HCT116 (cell line): ENCODE measurements around the gene NTRK3. TPM values are rescaled to one million over a fixed set of nuclear protein-coding genes. Genes with fewer than 3 reads are reported as not detected.

Experiments
- ATAC-seq: fragments of 200-7000 bp; cut with Tn5 transposase; 2 replicates; pipeline ENCODE4 v1.9.1; 2020; ENCODE audit warnings: mild to moderate bottlenecking, moderate library complexity
- BruUV-seq: library from RNA; stranded (reverse); fragments of 400-500 nt; replicated peaks from 2 replicates; lab custom pipeline; 2021; lab: Mats Ljungman, UMichigan
- CTCF ChIA-PET: fragments of 300-600 bp; sonication (Branson Sonifier 250); formaldehyde crosslinking; loops from one replicate; lab custom pipeline; 2021; ENCODE audit warnings: antibody characterized with exemption; lab: Charles Lee
- POLR2A ChIA-PET: fragments of 300-600, 350-600 bp; sonication (Branson Sonifier 250); formaldehyde crosslinking; loops from one replicate; lab custom pipeline; 2021; ENCODE audit warnings: antibody characterized with exemption; lab: Charles Lee
- RAD21 ChIA-PET, 2 experiments: fragments of 300-600 bp; sonication (Branson Sonifier 250); formaldehyde crosslinking; loops; one replicate each; lab custom pipeline; 2023; ENCODE audit warnings: low total read pairs in 2 of 2; ENCODE audit not compliant: uncharacterized antibody in 2 of 2, unreplicated experiment in 2 of 2, low non-redundant PET in 1 of 2; lab: Charles Lee
- DNase-seq: peaks from one replicate; pipeline ENCODE4 v3.0.0-alpha.2; 2010; ENCODE audit warnings: low read depth, low spot score
- H2AFZ ChIP-seq: fragments of 200-600 bp; shearing (Covaris generic), sonication (generic); 2 replicates; pipeline ENCODE4 v1.6.1; 2017; ENCODE audit warnings: low read depth, mixed run types, mixed read lengths, antibody characterized with exemption, low read length; ENCODE audit not compliant: poor library complexity, severe bottlenecking
- H3K27ac ChIP-seq: 2 replicates; pipeline ENCODE4 v1.5.1; 2012; ENCODE audit warnings: low read depth, low read length
- H3K27me3 ChIP-seq: fragments of 200-600 bp; sonication (generic); 2 replicates; pipeline ENCODE4 v1.6.1; 2016; ENCODE audit warnings: mixed run types, low read length, mixed read lengths; ENCODE audit not compliant: insufficient read depth
- H3K36me3 ChIP-seq, 2 experiments: fragments of 200-500 bp in 1 of 2; fragments of 200-600 bp in 1 of 2; sonication (Bioruptor generic) in 1 of 2; sonication (generic) in 1 of 2; 2 replicates each; pipeline versions ENCODE4 v1.5.1 to v1.6.1; 2014 to 2016; ENCODE audit warnings: low read length in 2 of 2, inconsistent platforms in 1 of 2, mixed read lengths in 1 of 2, mixed run types in 1 of 2; ENCODE audit not compliant: insufficient read depth in 2 of 2, control insufficient read depth in 1 of 2
- H3K4me1 ChIP-seq, 2 experiments: fragments of 200-600 bp in 1 of 2; sonication (generic) in 1 of 2; 2 replicates each; pipeline versions ENCODE4 v1.5.1 to v1.6.1; 2012 to 2017; ENCODE audit warnings: low read length in 2 of 2, inconsistent platforms in 1 of 2, mild to moderate bottlenecking in 1 of 2, mixed read lengths in 1 of 2, mixed run types in 1 of 2, moderate library complexity in 1 of 2; ENCODE audit not compliant: insufficient read depth in 2 of 2, control insufficient read depth in 1 of 2
- H3K4me2 ChIP-seq: fragments of 200-600 bp; sonication (generic); 2 replicates; pipeline ENCODE4 v1.6.1; 2017; ENCODE audit warnings: mixed run types, low read length, mixed read lengths
- H3K4me3 ChIP-seq, 2 experiments: fragments of 200-600 bp in 1 of 2; sonication (generic) in 1 of 2; replicated peaks in 1 of 2; 2 replicates each; pipeline ENCODE4 v1.5.1; 2011 to 2016; ENCODE audit warnings: low read length in 2 of 2, control low read depth in 1 of 2, low read depth in 1 of 2, mild to moderate bottlenecking in 1 of 2, mixed read lengths in 1 of 2, mixed run types in 1 of 2
- H3K79me2 ChIP-seq: fragments of 200-600 bp; sonication (generic); 2 replicates; pipeline ENCODE4 v1.6.1; 2017; ENCODE audit warnings: mild to moderate bottlenecking, mixed run types, low read length, moderate library complexity, mixed read lengths; ENCODE audit not compliant: insufficient read depth
- H3K9ac ChIP-seq: fragments of 200-600 bp; sonication (generic); 2 replicates; pipeline ENCODE4 v1.6.1; 2016; ENCODE audit warnings: low read length, mixed read lengths
- H3K9me2 ChIP-seq: fragments of 200-600 bp; sonication (generic), shearing (Covaris generic); 2 replicates; pipeline ENCODE4 v1.6.1; 2017; ENCODE audit warnings: mixed run types, mild to moderate bottlenecking, moderate library complexity; ENCODE audit not compliant: insufficient read depth
- H3K9me3 ChIP-seq, 2 experiments: fragments of 200-500 bp in 1 of 2; fragments of 200-600 bp in 1 of 2; sonication (Bioruptor generic) in 1 of 2; sonication (generic) in 1 of 2; 2 replicates each; pipeline ENCODE4 v1.6.1; 2014 to 2017; ENCODE audit warnings: low read length in 2 of 2, mixed read lengths in 2 of 2, inconsistent platforms in 1 of 2, low read depth in 1 of 2, mild to moderate bottlenecking in 1 of 2, mixed run types in 1 of 2, moderate library complexity in 1 of 2; ENCODE audit not compliant: control insufficient read depth in 1 of 2, insufficient read depth in 1 of 2
- H4K20me1 ChIP-seq: fragments of 200-600 bp; sonication (generic), shearing (Covaris generic); 2 replicates; pipeline ENCODE4 v1.6.1; 2017; ENCODE audit warnings: mixed run types, mild to moderate bottlenecking, moderate library complexity; ENCODE audit not compliant: insufficient read depth
- CEBPB ChIP-seq: IDR thresholded peaks from 2 replicates; pipeline ENCODE4 v1.6.1; 2012; ENCODE audit warnings: low read depth
- ELF1 ChIP-seq: IDR thresholded peaks from 2 replicates; pipeline ENCODE4 v1.6.1; 2012; ENCODE audit warnings: low read depth, borderline replicate concordance
- EZH2 ChIP-seq: fragments of 200-600 bp; sonication (generic); IDR thresholded peaks from 2 replicates; pipeline ENCODE4 v1.6.1; 2017; ENCODE audit warnings: antibody characterized with exemption, mixed run types
- FOSL1 ChIP-seq: IDR thresholded peaks from 2 replicates; pipeline ENCODE4 v1.6.1; 2012; ENCODE audit warnings: low read depth
- JUND ChIP-seq: IDR thresholded peaks from 2 replicates; pipeline ENCODE4 v1.6.1; 2012
- POLR2A ChIP-seq: IDR thresholded peaks from 2 replicates; pipeline ENCODE4 v1.7.0; 2011; ENCODE audit warnings: borderline replicate concordance; ENCODE audit not compliant: insufficient read depth, insufficient read length; ENCODE audit errors: extremely low read depth
- POLR2AphosphoS5 ChIP-seq: IDR thresholded peaks from 2 replicates; pipeline ENCODE4 v1.6.1; 2011; ENCODE audit warnings: mild to moderate bottlenecking, low read depth, low read length, moderate library complexity
- SP1 ChIP-seq: IDR thresholded peaks from 2 replicates; pipeline ENCODE4 v1.6.1; 2012; ENCODE audit warnings: low read depth
- TCF7L2 ChIP-seq: IDR thresholded peaks from 2 replicates; pipeline ENCODE4 v1.7.0; 2011; ENCODE audit warnings: borderline replicate concordance, inconsistent platforms; ENCODE audit not compliant: insufficient read depth, insufficient read length; ENCODE audit errors: extremely low read depth
- ZFX ChIP-seq: fragments of 450-650 bp; IDR thresholded peaks from 2 replicates; pipeline ENCODE4 v1.6.1; 2017
- intact Hi-C: fragments of 100-400 bp; cut with micrococcal nuclease; formaldehyde crosslinking; loops from 2 replicates; pipeline ENCODE4 v1.10.0; 2022
- total RNA-seq: library from RNA; stranded (reverse); gene quantifications from one replicate; pipeline ENCODE4 v1.2.1, GENCODE V29; 2021; ENCODE audit not compliant: unreplicated experiment
- TF ChIP-seq, protein P1 (sequence below): IDR thresholded peaks from 2 replicates; pipeline ENCODE4 v1.6.1; 2011; ENCODE audit warnings: mild to moderate bottlenecking, low read length, moderate library complexity; ENCODE audit not compliant: insufficient replicate concordance; ENCODE audit errors: extremely low read depth
- TF ChIP-seq, protein P2 (sequence below), 3 experiments: fragments of 200-600 bp in 1 of 3; sonication (generic) in 1 of 3; IDR thresholded peaks in 2 of 3; conservative IDR thresholded peaks in 1 of 3; 2 replicates each; pipeline ENCODE4 v1.5.1; 2012 to 2017; ENCODE audit warnings: low read depth in 2 of 3, low read length in 2 of 3, antibody characterized with exemption in 1 of 3, borderline replicate concordance in 1 of 3, control low read depth in 1 of 3, mild to moderate bottlenecking in 1 of 3, mixed read lengths in 1 of 3, mixed run types in 1 of 3, moderate library complexity in 1 of 3; ENCODE audit not compliant: insufficient read depth in 1 of 3
- TF ChIP-seq, protein P3 (sequence below): IDR thresholded peaks from 2 replicates; pipeline ENCODE4 v1.6.1; 2012; ENCODE audit warnings: low read depth

The NTRK3 gene
- total RNA-seq, 1 experiment from 2014 or later: not detected

DNA sequence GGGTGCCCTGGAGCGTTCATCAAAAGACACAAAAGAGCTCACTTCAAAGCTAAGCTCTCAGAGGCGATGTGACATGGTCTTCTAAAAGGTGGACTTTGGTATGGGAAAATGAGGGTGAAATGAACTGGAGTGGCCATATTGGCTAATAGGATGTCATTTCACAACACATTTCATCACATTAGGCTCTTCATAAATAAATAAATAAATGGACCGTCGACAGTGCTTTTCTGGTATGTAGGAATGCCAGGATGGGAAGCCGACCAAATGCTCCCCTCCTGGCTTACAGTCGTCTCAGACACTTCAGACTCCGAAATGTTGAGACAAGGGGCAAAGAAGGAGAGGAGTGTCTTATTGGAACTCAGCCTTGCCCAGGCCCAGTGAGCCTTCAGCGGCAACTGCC is 383.0 kb downstream of the NTRK3 start (continued):
- TF ChIP-seq, protein P1, sequence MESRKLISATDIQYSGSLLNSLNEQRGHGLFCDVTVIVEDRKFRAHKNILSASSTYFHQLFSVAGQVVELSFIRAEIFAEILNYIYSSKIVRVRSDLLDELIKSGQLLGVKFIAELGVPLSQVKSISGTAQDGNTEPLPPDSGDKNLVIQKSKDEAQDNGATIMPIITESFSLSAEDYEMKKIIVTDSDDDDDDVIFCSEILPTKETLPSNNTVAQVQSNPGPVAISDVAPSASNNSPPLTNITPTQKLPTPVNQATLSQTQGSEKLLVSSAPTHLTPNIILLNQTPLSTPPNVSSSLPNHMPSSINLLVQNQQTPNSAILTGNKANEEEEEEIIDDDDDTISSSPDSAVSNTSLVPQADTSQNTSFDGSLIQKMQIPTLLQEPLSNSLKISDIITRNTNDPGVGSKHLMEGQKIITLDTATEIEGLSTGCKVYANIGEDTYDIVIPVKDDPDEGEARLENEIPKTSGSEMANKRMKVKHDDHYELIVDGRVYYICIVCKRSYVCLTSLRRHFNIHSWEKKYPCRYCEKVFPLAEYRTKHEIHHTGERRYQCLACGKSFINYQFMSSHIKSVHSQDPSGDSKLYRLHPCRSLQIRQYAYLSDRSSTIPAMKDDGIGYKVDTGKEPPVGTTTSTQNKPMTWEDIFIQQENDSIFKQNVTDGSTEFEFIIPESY: no peak
- TF ChIP-seq ELF1: no peak
- TF ChIP-seq, all 23 proteins: peak for 0

DNA sequence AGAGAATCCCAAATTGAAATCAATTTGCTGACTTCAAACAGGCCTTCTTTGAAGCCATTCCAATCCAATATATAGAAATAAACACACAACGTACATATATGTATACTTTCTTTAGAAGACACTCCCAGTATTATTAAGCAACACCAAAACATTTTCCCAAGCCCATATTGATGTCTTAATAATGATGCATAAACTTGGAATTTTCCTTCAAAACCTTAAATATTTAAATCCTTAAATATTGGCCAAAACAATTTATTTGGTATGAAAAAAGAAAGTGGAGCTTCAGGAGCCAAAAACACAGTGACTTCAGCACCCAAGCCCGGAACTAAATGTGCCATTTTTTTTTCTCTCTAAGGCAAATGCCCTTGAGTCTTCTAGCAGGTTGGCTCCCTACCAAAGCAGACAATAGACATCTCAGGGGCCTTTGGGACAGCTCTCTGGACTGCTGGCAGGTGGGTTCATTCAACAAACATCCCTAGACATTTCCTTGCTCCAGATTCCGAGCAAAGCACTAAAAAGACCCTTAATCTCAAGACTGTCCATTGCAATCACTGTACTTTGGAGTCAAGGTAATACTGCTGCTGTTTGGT is 384.7 kb downstream of the NTRK3 start:
- Histone ChIP-seq H3K36me3 (no peaks in the 10 kb centered on the region), H4K20me1 (no peaks in the 10 kb centered on the region), H3K4me1 (no peaks in the 10 kb centered on the region), H2AFZ (no peak overlapping the region), H3K27ac (no peak overlapping the region), H3K27me3 (no peaks in the 10 kb centered on the region), H3K4me3 (no peak overlapping the region), H3K9me2 (no peaks in the 10 kb centered on the region), H3K9ac (no peak overlapping the region), H3K79me2 (no peaks in the 10 kb centered on the region), H3K9me3 (peaks cover 7 to 9% of the 10 kb centered on the region in 2 experiments; a peak in 2 of 4 replicates), H3K4me2 (no peak overlapping the region)
- ChIA-PET CTCF (no interaction called here), RAD21 (no interaction called here), POLR2A (no interaction called here)
- TF ChIP-seq JUND (no peak), TCF7L2 (no peak), EZH2 (no peak), POLR2AphosphoS5 (no peak), ELF1 (no peak), ZFX (no peak), SP1 (no peak), FOSL1 (no peak), POLR2A (no peak), CEBPB (no peak)
- TF ChIP-seq, protein P2, sequence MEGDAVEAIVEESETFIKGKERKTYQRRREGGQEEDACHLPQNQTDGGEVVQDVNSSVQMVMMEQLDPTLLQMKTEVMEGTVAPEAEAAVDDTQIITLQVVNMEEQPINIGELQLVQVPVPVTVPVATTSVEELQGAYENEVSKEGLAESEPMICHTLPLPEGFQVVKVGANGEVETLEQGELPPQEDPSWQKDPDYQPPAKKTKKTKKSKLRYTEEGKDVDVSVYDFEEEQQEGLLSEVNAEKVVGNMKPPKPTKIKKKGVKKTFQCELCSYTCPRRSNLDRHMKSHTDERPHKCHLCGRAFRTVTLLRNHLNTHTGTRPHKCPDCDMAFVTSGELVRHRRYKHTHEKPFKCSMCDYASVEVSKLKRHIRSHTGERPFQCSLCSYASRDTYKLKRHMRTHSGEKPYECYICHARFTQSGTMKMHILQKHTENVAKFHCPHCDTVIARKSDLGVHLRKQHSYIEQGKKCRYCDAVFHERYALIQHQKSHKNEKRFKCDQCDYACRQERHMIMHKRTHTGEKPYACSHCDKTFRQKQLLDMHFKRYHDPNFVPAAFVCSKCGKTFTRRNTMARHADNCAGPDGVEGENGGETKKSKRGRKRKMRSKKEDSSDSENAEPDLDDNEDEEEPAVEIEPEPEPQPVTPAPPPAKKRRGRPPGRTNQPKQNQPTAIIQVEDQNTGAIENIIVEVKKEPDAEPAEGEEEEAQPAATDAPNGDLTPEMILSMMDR (IDR thresholded peaks at IDR 0.05 in 2 of 3, conservative IDR thresholded peaks at IDR 0.05 in 1 of 3; ENCODE audit: borderline replicate concordance in 1 of 3, insufficient read depth in 1 of 3, low read depth in 2 of 3, low read length in 2 of 3): no peak
- TF ChIP-seq, protein P3, sequence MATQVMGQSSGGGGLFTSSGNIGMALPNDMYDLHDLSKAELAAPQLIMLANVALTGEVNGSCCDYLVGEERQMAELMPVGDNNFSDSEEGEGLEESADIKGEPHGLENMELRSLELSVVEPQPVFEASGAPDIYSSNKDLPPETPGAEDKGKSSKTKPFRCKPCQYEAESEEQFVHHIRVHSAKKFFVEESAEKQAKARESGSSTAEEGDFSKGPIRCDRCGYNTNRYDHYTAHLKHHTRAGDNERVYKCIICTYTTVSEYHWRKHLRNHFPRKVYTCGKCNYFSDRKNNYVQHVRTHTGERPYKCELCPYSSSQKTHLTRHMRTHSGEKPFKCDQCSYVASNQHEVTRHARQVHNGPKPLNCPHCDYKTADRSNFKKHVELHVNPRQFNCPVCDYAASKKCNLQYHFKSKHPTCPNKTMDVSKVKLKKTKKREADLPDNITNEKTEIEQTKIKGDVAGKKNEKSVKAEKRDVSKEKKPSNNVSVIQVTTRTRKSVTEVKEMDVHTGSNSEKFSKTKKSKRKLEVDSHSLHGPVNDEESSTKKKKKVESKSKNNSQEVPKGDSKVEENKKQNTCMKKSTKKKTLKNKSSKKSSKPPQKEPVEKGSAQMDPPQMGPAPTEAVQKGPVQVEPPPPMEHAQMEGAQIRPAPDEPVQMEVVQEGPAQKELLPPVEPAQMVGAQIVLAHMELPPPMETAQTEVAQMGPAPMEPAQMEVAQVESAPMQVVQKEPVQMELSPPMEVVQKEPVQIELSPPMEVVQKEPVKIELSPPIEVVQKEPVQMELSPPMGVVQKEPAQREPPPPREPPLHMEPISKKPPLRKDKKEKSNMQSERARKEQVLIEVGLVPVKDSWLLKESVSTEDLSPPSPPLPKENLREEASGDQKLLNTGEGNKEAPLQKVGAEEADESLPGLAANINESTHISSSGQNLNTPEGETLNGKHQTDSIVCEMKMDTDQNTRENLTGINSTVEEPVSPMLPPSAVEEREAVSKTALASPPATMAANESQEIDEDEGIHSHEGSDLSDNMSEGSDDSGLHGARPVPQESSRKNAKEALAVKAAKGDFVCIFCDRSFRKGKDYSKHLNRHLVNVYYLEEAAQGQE: no peak
- ATAC-seq (no peak), DNase-seq (no peak)
- no TSS peak for BruUV-seq
- intact Hi-C loops: no loop called here
